ENCODE results near the gene LRMDA. TPM values are rescaled to one million over a fixed set of nuclear protein-coding genes. Genes with fewer than 3 reads are reported as not detected.

LRMDA gene
- total RNA-seq, 3 donors from 2014 or later = 9.4 to 14.9 (median 10.3) TPM

- Histone ChIP-seq H3K4me1 (ENCODE audit: low read depth) (peaks cover 10% of the 10 kb centered on the region), H3K4me3 (no peak overlapping the region), H3K36me3 (ENCODE audit: low read depth) (no peaks in the 10 kb centered on the region), H3K9me3 (peaks cover 7% of the 10 kb centered on the region)
- intact Hi-C loops (cut with DNase I, micrococcal nuclease) = loop anchor here (5.0 to 10.0 kb wide), 2 partner anchors 634 to 642 kb away; partner anchors contain the start of gene ZNF503 (in 1 of the 2)
- ATAC-seq (peak; percentile 87), DNase-seq (peak; percentile 63 to 83 (median 82))
- peak; percentile 82 for TF ChIP-seq CTCF (IDR thresholded peaks at IDR 0.05)
Observed at GRCh38 chr10:76036111-76036940, 604.9 kb downstream of the LRMDA start.

GRCh38 chr10:76036962-76037361 is 605.5 kb downstream of the LRMDA start:
- peak; percentile 92 for ATAC-seq

GRCh38 chr10:76037531-76038155 is 606.2 kb downstream of the LRMDA start:
- no peak for ATAC-seq
- no peak for TF ChIP-seq CTCF (IDR thresholded peaks at IDR 0.05)
- intact Hi-C loops (cut with DNase I, micrococcal nuclease) = loop anchor here (5.0 to 10.0 kb wide), 2 partner anchors 635 to 643 kb away; partner anchors contain the start of gene ZNF503 (in 1 of the 2)

More at GRCh38 chr10:76036962-76037361, 605.5 kb downstream of the LRMDA start:
- TF ChIP-seq CTCF (IDR thresholded peaks at IDR 0.05) = no peak
- Histone ChIP-seq H3K9me3 (peaks cover 7% of the 10 kb centered on the region), H3K36me3 (ENCODE audit: low read depth) (no peaks in the 10 kb centered on the region), H3K4me3 (no peak overlapping the region), H3K4me1 (ENCODE audit: low read depth) (peaks cover 10% of the 10 kb centered on the region)
- intact Hi-C loops (cut with DNase I, micrococcal nuclease) = loop anchor here (5.0 to 10.0 kb wide), 2 partner anchors 635 to 642 kb away; partner anchors contain the start of gene ZNF503 (in 1 of the 2)
- peak in 1 of 3 donors; percentile 75 for DNase-seq

GRCh38 chr10:76038696-76039095 is 607.3 kb downstream of the LRMDA start:
- TF ChIP-seq CTCF (IDR thresholded peaks at IDR 0.05) = no peak
- no peak for ATAC-seq

More at GRCh38 chr10:76037531-76038155, 606.2 kb downstream of the LRMDA start:
- DNase-seq = no peak
- H3K36me3 ChIP-seq (ENCODE audit: low read depth) = no peaks in the 10 kb centered on the region
- peaks cover 7% of the 10 kb centered on the region for H3K9me3 ChIP-seq
- H3K4me1 ChIP-seq (ENCODE audit: low read depth) = peaks cover 10% of the 10 kb centered on the region
- no peak overlapping the region for H3K4me3 ChIP-seq

GRCh38 chr10:76040107-76040829 is 608.8 kb downstream of the LRMDA start:
- ATAC-seq = no peak
- TF ChIP-seq CTCF (IDR thresholded peaks at IDR 0.05) = no peak
- H3K36me3 ChIP-seq (ENCODE audit: low read depth) = no peaks in the 10 kb centered on the region
- H3K4me3 ChIP-seq = no peak overlapping the region
- intact Hi-C loops (cut with DNase I, micrococcal nuclease) = no loop called here
- peaks cover 10% of the 10 kb centered on the region for H3K4me1 ChIP-seq (ENCODE audit: low read depth)
- H3K9me3 ChIP-seq = peaks cover 7% of the 10 kb centered on the region
- DNase-seq = no peak

More at GRCh38 chr10:76038696-76039095, 607.3 kb downstream of the LRMDA start:
- peaks cover 7% of the 10 kb centered on the region for H3K9me3 ChIP-seq
- peaks cover 10% of the 10 kb centered on the region for H3K4me1 ChIP-seq (ENCODE audit: low read depth)
- intact Hi-C loops (cut with DNase I, micrococcal nuclease) = loop anchor here (5.0 to 10.0 kb wide), 2 partner anchors 636 to 644 kb away; partner anchors contain the start of gene ZNF503 (in 1 of the 2)
- no peaks in the 10 kb centered on the region for H3K36me3 ChIP-seq (ENCODE audit: low read depth)
- no peak for DNase-seq
- no peak overlapping the region for H3K4me3 ChIP-seq

All from mucosa of descending colon (tissue), 3 donors.